ENCODE measurements around the gene SIM2.

The SIM2 gene

DNA sequence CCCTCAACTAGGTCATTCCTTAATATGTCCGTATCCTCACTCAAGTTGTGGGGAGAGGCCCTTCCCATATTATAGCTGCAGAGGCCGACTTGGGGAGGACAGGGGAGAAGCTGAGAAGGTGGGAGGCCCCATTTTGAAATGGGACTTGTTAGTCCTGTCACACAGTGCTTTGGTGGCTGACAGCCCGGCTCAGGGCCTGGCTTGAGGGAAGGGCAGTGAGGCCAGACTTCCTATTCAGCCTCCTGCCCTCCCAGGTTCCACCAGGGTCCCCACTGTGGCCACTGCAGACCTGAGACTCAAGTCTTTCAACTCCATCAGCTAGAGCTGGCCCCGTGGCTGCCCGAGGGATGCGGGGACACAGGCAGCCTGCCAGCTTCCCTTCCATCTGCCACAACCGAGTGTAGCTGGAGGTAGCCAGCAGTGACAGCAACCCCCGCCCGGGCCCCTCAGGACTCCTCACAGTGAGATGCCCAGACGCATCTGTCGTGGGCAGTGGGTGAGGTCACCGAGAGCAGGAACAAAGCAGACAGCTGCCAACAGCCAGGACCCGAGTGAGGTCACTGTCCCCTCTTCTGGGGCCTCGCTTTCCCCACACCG lies 36.9 kb downstream of the SIM2 start:
- DNase-seq (ENCODE audit: low spot score) = no peak

DNA sequence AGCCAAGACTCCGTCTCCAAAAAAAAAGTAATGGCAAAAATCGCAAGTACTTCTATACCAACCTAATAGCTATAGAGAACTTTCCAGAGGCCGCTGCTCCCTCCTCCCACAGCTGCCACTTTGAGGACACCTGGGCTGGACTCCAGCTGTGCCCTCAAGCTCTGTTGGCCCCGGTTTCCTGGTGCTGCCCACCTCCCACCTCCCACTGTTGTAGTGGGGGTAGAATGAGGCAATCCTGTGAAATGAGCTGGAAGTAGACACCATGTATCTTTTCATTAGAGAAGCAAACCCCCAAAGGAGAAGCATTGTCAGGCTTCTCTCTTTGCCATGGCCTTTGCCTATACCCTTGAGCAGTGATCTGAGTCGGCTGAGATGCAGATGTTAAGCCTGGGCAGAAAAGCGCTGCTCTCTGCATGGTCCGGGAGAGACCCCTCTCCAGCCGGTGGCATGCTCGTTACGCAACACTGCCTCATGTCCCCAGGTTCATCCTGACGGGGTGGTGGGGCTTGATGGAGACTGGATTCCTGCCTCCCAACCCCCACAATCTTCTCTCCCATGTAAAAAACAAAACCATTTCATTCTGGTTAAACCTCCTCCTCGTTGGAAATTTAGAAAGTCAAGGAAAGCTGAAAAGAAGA lies 39.7 kb downstream of the SIM2 start:
- no peak for DNase-seq (ENCODE audit: low spot score)

DNA sequence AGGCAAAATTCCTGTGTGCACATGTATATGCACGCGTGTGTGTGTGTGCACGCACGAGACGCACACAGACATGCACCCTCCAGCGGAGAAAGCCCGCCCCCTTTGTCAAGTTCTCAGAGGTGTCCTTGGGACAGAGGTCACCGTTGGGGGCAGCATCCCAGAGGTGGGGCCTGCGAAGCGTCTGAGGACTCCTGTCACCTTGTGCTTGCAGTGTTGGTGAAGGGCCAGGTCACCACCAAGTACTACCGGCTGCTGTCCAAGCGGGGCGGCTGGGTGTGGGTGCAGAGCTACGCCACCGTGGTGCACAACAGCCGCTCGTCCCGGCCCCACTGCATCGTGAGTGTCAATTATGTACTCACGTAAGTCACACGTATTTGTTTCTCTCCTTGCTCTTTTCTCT lies 42.6 kb downstream of the SIM2 start:
- DNase-seq (ENCODE audit: low spot score) = no peak

DNA sequence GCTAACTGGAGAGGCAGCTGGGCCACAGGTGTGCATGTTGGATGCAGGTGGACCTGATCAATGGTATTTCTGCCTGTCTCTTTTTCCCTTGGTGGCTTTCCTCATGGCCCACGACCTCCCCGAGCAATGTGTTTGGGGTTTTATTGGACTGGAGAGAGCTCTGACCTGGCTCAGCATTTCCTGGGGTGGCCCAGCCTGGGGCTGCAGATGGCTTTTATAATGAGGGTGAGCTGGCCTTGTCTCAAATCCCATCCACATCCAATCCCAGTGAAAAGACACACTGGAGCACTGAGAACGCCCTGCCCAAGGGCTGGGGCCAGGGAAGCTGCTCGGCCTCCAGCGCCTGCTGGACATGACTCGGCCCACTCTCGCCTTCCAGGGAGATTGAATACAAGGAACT lies 44.1 kb downstream of the SIM2 start:
- DNase-seq (ENCODE audit: low spot score) = no peak

DNA sequence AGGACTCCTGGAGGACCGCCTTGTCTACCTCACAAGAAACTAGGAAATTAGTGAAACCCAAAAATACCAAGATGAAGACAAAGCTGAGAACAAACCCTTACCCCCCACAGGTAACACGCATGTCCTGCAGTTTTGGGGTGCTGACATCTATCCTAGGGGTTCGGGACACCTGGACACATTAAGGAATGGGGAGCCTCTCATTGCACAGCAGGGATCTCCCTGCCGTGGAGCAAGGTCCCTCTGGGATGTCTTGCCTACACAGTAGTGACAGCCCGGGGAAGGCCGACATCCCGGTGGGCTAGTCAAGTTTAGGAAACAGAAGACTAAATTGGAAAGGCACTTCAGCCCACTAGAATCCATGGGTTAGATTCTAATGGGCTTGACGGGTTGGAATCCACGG lies 44.5 kb downstream of the SIM2 start:
- DNase-seq (ENCODE audit: low spot score) = no peak

DNA sequence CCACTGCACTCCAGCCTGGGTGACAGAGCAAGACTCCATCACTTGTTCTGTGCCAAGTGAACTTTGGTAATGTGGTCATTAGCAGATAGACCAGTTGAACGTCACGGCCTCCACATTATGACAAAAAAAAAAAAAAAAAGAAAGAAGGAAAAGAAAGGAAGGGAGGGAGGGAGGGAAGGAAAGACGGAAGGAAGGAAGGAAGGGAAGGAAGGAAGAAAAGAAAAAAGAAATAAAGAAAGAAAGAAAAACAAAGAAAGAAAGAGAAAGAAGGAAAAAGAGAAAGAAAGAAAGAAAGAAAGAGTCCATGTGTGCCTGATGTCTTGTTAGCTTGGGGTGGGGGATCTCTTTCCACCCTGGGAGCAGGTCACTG lies 45.3 kb downstream of the SIM2 start:
- no peak for DNase-seq (ENCODE audit: low spot score)

DNA sequence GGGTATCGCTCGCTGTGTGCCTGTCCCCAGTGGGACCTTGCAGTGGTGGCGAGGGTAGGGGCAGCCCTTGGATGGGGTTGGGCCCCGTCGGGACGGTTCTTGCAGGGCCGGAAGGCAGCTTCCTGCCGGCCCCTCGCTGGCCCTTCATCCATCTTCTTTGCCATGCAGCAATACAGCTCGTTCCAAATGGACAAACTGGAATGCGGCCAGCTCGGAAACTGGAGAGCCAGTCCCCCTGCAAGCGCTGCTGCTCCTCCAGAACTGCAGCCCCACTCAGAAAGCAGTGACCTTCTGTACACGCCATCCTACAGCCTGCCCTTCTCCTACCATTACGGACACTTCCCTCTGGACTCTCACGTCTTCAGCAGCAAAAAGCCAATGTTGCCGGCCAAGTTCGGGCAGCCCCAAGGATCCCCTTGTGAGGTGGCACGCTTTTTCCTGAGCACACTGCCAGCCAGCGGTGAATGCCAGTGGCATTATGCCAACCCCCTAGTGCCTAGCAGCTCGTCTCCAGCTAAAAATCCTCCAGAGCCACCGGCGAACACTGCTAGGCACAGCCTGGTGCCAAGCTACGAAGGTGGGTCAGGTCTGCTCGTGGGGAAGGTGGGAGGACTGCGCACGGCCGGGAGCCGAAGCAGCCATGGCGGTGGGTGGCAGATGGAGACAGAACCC lies 45.8 kb downstream of the SIM2 start:
- no peak for DNase-seq (ENCODE audit: low spot score)

DNA sequence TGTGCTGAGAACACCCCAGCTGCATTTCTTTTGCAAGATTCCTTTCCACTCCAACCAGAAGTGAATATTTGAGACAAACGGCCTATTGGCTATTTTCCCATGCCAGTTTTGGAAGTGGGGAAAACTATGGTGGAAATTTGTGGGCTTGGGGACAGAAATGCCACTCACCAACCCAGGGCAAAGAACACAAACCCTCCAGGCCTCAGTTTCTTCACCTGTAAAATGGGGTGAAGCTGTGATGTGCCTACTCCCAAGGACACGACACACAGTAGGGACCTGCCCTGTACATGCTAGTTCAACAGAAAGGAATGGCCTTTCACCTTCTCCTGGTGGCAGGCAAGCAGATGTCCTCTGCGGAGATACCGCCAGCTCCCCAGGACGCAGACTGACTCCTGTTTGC lies 46.5 kb downstream of the SIM2 start:
- no peak for DNase-seq (ENCODE audit: low spot score)

DNA sequence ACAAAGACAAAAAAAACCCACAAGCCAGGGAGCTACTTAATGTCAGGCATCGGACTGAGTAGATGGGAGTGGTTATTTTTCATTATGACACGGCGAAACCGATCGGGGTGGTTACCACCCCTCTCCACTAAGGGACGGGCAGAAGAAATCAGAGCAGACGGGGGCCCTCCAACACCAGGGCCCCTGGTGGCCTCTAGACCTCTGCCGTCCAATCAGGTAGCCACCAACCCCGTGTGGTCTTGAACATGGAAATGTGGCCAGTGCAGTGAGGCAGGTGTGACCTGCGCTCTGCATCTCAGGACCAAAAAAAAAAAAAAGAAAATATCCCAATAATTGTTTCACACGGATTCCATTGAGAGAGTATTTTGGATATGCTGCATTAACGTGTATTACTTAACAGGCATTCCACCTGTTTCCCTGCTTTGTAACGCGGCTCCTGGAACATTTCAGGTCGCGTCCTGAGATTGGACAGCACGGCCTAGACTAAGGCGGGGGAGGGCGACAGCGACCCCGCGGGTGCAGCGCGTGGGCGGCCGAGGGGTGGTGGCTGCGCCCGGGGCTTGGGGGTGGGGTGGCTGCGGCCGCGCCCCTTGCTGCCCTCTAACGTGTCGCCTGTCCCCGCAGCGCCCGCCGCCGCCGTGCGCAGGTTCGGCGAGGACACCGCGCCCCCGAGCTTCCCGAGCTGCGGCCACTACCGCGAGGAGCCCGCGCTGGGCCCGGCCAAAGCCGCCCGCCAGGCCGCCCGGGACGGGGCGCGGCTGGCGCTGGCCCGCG lies 48.3 kb downstream of the SIM2 start:
- DNase-seq (ENCODE audit: low spot score) = no peak

DNA sequence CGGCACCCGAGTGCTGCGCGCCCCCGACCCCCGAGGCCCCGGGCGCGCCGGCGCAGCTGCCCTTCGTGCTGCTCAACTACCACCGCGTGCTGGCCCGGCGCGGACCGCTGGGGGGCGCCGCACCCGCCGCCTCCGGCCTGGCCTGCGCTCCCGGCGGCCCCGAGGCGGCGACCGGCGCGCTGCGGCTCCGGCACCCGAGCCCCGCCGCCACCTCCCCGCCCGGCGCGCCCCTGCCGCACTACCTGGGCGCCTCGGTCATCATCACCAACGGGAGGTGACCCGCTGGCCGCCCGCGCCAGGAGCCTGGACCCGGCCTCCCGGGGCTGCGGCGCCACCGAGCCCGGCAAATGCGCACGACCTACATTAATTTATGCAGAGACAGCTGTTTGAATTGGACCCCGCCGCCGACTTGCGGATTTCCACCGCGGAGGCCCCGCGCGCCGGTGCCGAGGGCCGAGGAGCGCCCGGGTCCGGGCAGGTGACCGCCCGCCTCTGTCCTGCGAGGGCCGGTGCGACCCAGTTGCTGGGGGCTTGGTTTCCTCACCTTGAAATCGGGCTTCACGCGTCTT lies 49.0 kb downstream of the SIM2 start:
- no peak for DNase-seq (ENCODE audit: low spot score)

DNA sequence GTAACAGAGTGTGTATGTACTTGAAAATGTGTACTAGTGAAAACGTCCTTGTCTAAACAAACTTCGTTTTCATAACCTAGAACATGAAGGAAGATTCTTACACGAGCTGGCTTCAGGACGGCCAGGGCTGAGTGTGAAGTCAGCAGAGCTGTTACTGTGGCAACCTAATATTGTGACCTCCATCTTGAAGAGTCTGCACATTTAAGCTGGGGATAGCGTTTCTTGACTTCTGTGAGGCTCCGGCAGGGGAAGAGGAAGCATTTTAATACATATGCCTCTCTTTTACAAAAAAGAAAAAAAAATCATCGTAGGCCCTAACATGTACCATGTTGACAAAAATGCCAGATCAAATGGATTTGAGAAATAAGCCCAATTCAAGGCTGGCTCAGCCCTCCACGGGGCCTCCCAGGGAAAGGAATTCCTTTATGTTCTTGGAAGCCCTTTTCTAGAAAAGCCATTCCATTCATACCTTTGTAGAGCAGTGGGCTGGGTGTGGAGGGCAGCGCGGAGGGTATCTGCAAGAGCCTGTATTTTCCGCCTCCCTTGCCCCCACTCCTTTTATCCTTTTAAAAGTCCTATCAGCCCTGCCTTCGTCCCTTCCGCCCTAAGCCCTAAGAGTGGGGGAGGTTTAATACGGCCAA lies 51.1 kb downstream of the SIM2 start:
- DNase-seq (ENCODE audit: low spot score) = no peak

DNA sequence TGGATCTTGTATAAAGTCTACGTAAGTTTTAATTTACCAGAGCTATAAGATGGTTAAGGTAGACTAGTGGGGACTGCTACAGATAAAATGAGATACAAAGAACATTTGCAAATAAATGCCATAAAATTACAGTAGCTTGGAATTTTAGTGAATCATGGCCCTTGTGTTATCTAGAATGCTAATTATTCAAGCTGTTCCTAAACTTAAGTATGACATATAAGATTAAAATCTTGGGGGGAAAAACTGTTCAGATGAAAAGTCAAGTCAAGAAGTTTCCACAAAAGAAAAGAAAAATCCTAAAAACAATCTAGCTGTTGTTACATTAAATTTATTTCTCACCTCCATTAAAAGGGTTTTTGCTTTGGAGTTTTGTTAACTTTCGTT lies 51.7 kb downstream of the SIM2 start:
- DNase-seq (ENCODE audit: low spot score) = no peak

DNA sequence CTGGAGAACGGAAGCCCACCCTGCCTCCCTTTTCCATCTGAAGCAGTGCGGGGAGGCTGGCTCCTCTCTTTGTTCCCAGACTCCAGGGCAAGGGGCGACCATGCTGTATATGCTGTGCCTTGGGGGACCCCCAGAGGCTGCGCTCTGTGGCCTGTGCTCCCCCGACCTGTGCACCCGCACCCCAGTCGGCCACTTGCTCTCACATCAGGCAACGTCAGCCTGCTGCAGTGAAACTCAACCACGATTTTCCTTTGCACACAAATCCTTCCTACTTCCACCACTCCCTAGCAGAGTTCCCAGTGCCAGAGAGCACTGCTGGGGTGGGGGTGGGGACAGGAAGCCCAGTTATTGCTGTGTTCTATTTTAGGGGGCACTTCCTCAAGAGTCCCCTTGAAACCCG lies 52.5 kb downstream of the SIM2 start:
- DNase-seq (ENCODE audit: low spot score) = no peak

DNA sequence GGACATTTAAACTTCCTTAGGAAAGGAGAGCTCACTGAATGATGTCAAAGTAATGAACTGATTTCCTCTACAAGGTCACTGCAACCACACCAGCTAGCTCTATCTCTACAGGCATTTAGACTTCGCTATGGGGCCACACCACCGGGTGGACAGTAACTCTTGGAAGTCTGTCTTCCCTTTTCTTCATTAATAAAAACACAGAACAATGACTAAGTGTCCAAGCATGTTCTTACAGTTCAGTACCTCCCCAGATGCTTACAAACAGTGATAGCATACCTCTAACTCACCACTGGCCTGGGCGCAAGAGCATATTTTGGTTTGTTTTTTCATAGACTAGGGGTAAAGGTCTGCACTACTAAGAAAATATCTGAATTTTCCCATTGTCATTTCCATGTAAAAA lies 54.6 kb downstream of the SIM2 start:
- DNase-seq (ENCODE audit: low spot score) = no peak

DNA sequence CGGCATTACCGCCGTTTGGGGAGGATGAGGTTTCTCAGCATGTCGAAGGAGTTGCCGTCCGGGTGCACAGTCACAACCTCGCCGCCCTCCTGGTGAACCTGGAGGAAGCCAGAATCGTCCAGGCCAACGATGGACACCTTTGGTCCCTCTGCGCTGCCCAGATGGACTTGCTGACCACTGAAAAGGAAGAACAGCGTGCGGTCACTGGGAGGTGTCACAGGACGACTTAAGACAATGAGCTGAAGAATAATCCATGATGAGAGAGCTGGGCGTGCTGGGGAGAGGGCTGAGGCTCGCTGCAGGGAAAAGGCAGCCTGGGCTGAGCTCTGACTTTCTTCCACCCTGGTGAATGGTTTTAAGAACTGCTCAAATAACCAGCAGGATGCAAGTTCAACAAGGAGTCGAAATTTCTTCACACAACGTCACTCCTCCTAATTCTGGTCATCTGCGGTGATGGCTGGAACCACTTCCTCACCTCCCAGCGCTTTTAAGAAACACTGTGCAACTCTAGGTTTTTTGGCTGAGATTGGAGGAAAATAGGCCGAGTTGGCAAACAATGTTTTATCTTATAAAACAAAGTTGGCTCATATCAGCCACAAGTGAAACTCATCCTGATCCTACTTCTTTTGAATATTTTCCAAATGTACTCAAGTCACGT lies 55.5 kb downstream of the SIM2 start:
- DNase-seq (ENCODE audit: low spot score) = no peak

DNA sequence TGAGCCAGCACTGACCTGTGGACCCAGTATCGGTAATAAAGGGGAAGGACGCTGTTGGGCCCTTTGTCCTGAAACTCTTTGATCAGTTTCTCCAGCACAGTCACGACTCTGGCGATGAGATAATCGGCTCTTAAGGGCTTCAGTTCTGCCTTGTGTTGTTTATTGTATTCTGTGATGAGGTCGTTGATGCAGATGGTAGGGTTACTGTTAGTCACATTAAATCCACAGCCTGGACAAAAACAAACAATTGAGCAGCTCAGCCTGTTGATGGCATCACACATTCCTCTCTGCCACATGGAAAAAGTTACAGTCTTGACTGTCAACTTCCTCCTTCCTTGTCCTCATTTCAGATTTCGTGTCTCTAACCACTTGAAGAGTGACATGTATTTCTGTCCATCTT lies 57.6 kb downstream of the SIM2 start:
- no peak for DNase-seq (ENCODE audit: low spot score)

DNA sequence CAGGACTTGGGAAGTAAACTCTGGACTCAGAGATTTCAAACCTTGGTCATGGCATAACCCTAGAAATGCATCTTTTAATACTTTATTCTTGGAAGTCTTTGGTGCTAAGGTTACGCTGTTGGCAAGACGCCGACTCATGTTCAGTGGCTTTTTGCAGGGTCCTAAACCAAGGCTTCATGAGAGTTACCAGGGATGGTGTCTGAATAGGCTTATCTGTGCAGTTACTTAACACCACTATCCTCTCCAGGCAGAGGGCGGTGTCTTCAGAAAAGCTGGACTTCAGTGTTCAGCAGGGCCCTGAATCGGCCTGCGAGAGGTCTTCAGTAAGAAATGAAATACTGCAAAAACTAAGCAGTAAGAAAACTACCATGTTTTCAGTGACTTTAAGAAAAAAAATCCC lies 58.3 kb downstream of the SIM2 start:
- DNase-seq (ENCODE audit: low spot score) = no peak

DNA sequence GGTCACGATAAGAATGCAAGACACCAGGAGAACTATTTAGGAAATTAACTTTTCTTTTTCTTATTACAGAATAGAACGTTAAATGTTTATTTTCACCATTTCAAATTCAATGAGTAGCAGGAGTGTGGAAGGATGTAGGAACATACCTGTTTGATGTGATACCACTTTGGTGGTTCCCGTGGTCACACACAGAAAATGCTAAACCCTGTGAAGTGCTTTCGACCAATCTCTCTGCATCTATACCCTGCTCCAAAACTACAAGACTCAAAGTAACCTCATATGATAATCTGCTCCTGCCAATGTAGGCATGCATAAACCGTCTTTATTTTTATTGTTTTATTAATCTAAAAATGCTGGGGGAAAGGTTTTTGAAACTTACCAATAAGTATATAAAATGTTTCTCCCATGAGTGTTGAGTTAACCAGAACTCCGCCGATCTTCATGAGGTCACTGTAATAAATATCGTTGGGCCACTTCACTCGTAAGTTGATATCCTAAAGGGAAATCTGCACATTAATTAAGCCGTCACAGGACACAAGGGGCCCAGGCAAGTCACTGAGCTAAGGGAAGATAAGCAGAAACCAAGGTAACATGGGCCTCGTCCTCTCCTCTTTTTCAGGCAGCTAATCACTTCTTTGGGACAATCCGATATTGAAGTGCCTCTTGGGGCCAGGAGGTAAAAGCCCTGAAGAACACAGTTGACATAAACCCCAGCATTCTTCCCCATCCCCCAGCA lies 60.6 kb downstream of the SIM2 start:
- no peak for DNase-seq (ENCODE audit: low spot score)

DNA sequence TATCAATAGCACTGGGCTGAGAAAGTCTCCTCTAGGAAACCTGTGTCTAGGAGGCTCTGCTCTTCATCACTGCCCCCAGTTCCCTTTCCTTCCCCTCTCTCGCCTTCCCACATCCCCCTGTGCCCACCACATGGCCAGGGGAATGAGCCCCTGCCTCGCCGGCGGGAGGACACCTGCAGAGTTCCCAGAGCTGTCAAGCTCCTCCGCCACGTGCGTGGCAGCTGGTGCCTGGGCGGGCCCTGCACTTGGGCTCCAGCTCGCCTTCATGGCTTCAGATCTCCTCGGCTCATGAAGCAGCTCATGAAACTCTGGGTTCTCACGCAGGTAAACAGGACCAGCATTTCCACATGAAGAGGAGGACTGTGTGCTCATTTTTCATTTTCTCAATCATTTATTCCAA lies 62.8 kb downstream of the SIM2 start:
- DNase-seq (ENCODE audit: low spot score) = no peak

DNA sequence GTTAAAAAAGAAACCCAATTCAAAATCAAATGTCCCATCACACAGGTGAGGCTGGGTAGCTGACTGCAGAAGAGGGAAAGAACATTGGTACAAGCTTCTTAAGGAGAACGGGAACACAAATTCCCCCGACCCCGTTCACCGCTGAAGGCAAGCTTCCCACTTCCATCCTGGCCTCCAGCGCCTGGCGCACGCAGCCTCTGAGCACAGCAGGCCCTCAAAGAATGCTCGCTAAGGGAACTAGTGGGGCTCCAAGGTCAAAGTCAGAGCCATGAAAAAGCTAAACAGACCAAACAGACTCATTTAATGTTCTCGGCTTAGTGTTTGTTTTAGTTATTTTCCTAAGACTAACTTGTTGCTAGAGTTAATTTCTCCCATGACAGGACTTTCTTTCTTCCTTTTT lies 63.7 kb downstream of the SIM2 start:
- no peak for DNase-seq (ENCODE audit: low spot score)

DNA sequence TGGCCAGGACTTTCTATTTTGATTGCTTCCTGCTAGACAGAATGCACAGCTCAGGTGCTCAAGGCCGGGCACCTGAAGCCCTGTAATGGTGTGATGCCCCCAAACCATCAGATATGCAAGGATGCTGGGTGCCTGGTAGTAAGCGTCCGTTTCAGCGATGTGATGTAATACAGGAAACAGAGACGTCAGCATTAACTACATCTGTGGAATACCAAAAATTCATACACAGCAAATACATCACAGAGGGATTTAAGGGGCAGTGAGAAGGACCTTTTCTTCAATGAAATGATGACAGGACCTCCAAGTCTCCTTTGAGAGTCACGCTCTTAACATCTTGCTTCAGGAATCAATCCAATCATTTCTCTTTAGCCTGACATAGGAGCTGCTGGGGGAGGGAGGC lies 64.4 kb downstream of the SIM2 start:
- no peak for DNase-seq (ENCODE audit: low spot score)
